NCI-H345 (cell line): ENCODE measurements around the gene KCNG1.
A peak's percentile ranks its signal among the peaks of the same experiment; 100 is the strongest.

Experiments
- DNase-seq: peaks from one replicate; lab custom pipeline; 2025; lab: John Stamatoyannopoulos, UW

Gene KCNG1

GRCh38 chr20:51012357-51012756, 10.6 kb downstream of the KCNG1 start:
- DNase-seq: no peak

- DNase-seq: no peak
Measured at GRCh38 chr20:51011479-51011878, 11.4 kb downstream of the KCNG1 start.

GRCh38 chr20:51010932-51011331, 12.0 kb downstream of the KCNG1 start:
- no peak for DNase-seq

GRCh38 chr20:51010043-51010365, 12.9 kb downstream of the KCNG1 start:
- DNase-seq: no peak

- no peak for DNase-seq
Measured at GRCh38 chr20:51009303-51010042, 13.4 kb downstream of the KCNG1 start.

GRCh38 chr20:51008718-51009117, 14.2 kb downstream of the KCNG1 start:
- no peak for DNase-seq

- no peak for DNase-seq
Measured at GRCh38 chr20:51005214-51005613, 17.7 kb downstream of the KCNG1 start.

- no peak for DNase-seq
Measured at GRCh38 chr20:51004781-51005180, 18.1 kb downstream of the KCNG1 start.

GRCh38 chr20:51004305-51004727, 18.6 kb downstream of the KCNG1 start:
- no peak for DNase-seq

GRCh38 chr20:51003753-51004152, 19.2 kb downstream of the KCNG1 start:
- no peak for DNase-seq

- no peak for DNase-seq
Measured at GRCh38 chr20:51002633-51003032, 20.3 kb downstream of the KCNG1 start.

- DNase-seq: no peak
Measured at GRCh38 chr20:51001430-51002265, 21.3 kb downstream of the KCNG1 start.

GRCh38 chr20:50999355-50999754, 23.6 kb downstream of the KCNG1 start:
- DNase-seq: no peak

- DNase-seq: no peak
Measured at GRCh38 chr20:50996901-50997865, 25.7 kb downstream of the KCNG1 start.

- no peak for DNase-seq
Measured at GRCh38 chr20:50995506-50995905, 27.4 kb downstream of the KCNG1 start.

GRCh38 chr20:50993876-50994275, 29.0 kb downstream of the KCNG1 start:
- DNase-seq: no peak

- peak; percentile 40 for DNase-seq
Measured at GRCh38 chr20:50992733-50993457, 30.0 kb downstream of the KCNG1 start.

- no peak for DNase-seq
Measured at GRCh38 chr20:50992336-50992732, 30.6 kb downstream of the KCNG1 start.

- DNase-seq: no peak
Measured at GRCh38 chr20:50991076-50991475, 31.8 kb downstream of the KCNG1 start.

GRCh38 chr20:50987493-50988210, 35.3 kb downstream of the KCNG1 start:
- DNase-seq: peak; percentile 89

GRCh38 chr20:50983321-50983720, 39.6 kb downstream of the KCNG1 start:
- DNase-seq: no peak
